Measurements from ENCODE around the gene TSPEAR.
A peak's percentile ranks its signal among the peaks of the same experiment; 100 is the strongest.

The TSPEAR gene

GRCh38 chr21:44456214-44456914 lies 255.0 kb downstream of the TSPEAR start:
- H3K27ac ChIP-seq (ENCODE audit: low read depth, low read length), result no peak overlapping the region
- peaks cover 8 to 17% of the 10 kb centered on the region in 2 donors for H3K4me1 ChIP-seq (ENCODE audit: control insufficient read depth in 1 of 2, insufficient read depth in 2 of 2, low read length in 2 of 2)
- H3K9ac ChIP-seq (ENCODE audit: low read depth in 1 of 2, low read length in 2 of 2), result no peak overlapping the region
- no peaks in the 10 kb centered on the region for H3K27me3 ChIP-seq (ENCODE audit: control insufficient read depth in 1 of 2, insufficient read depth in 2 of 2, low read length in 2 of 2)
- H3K4me3 ChIP-seq (ENCODE audit: low read depth in 1 of 2, low read length in 2 of 2), result peak overlapping the region; percentile 60 to 61
- H3K36me3 ChIP-seq (ENCODE audit: control insufficient read depth in 1 of 2, insufficient read depth in 2 of 2, low read length in 2 of 2), result no peaks in the 10 kb centered on the region
- H3K9me3 ChIP-seq (ENCODE audit: control insufficient read depth in 1 of 2, low read length in 2 of 2), result peaks cover 0 to 5% of the 10 kb centered on the region in 2 donors

- Histone ChIP-seq H3K9ac (ENCODE audit: low read depth in 1 of 2, low read length in 2 of 2) (no peak overlapping the region), H3K36me3 (ENCODE audit: control insufficient read depth in 1 of 2, insufficient read depth in 2 of 2, low read length in 2 of 2) (no peaks in the 10 kb centered on the region), H3K9me3 (ENCODE audit: control insufficient read depth in 1 of 2, low read length in 2 of 2) (peaks cover 0 to 5% of the 10 kb centered on the region in 2 donors), H3K4me3 (ENCODE audit: low read depth in 1 of 2, low read length in 2 of 2) (peak overlapping the region; percentile 60 to 61), H3K27me3 (ENCODE audit: control insufficient read depth in 1 of 2, insufficient read depth in 2 of 2, low read length in 2 of 2) (no peaks in the 10 kb centered on the region), H3K4me1 (ENCODE audit: control insufficient read depth in 1 of 2, insufficient read depth in 2 of 2, low read length in 2 of 2) (peaks cover 8 to 17% of the 10 kb centered on the region in 2 donors), H3K27ac (ENCODE audit: low read depth, low read length) (no peak overlapping the region)
Observed at GRCh38 chr21:44455524-44456213, 255.7 kb downstream of the TSPEAR start.

GRCh38 chr21:44454747-44455523 lies 256.4 kb downstream of the TSPEAR start, which contains the start of gene LRRC3:
LRRC3 (plus strand) TSS chr21:44455510; CDS start chr21:44456645, 1,135 bp downstream.
- no peak within 1 kb of the TSS for H3K9ac ChIP-seq (ENCODE audit: low read depth in 1 of 2, low read length in 2 of 2)

GRCh38 chr21:44454058-44454457 lies 257.3 kb downstream of the TSPEAR start:
- no peak overlapping the region for H3K27ac ChIP-seq (ENCODE audit: low read depth, low read length)
- H3K9ac ChIP-seq (ENCODE audit: low read depth in 1 of 2, low read length in 2 of 2), result no peak overlapping the region
- H3K27me3 ChIP-seq (ENCODE audit: control insufficient read depth in 1 of 2, insufficient read depth in 2 of 2, low read length in 2 of 2), result peaks cover 0 to 7% of the 10 kb centered on the region in 2 donors
- no peaks in the 10 kb centered on the region for H3K36me3 ChIP-seq (ENCODE audit: control insufficient read depth in 1 of 2, insufficient read depth in 2 of 2, low read length in 2 of 2)
- peaks cover 8 to 17% of the 10 kb centered on the region in 2 donors for H3K4me1 ChIP-seq (ENCODE audit: control insufficient read depth in 1 of 2, insufficient read depth in 2 of 2, low read length in 2 of 2)
- H3K9me3 ChIP-seq (ENCODE audit: control insufficient read depth in 1 of 2, low read length in 2 of 2), result peaks cover 0 to 5% of the 10 kb centered on the region in 2 donors
- H3K4me3 ChIP-seq (ENCODE audit: low read depth in 1 of 2, low read length in 2 of 2), result no peak overlapping the region

More at GRCh38 chr21:44454747-44455523, 256.4 kb downstream of the TSPEAR start, which contains the start of gene LRRC3:
- Histone ChIP-seq H3K4me3 (ENCODE audit: low read depth in 1 of 2, low read length in 2 of 2) (peak within 1 kb of the TSS; percentile 60 to 61), H3K27me3 (ENCODE audit: control insufficient read depth in 1 of 2, insufficient read depth in 2 of 2, low read length in 2 of 2) (peaks cover 0 to 1% of the 10 kb centered on the region in 2 donors), H3K36me3 (ENCODE audit: control insufficient read depth in 1 of 2, insufficient read depth in 2 of 2, low read length in 2 of 2) (no peaks in the 10 kb centered on the region), H3K4me1 (ENCODE audit: control insufficient read depth in 1 of 2, insufficient read depth in 2 of 2, low read length in 2 of 2) (peaks cover 8 to 17% of the 10 kb centered on the region in 2 donors), H3K27ac (ENCODE audit: low read depth, low read length) (no peak within 1 kb of the TSS), H3K9me3 (ENCODE audit: control insufficient read depth in 1 of 2, low read length in 2 of 2) (peaks cover 0 to 5% of the 10 kb centered on the region in 2 donors)

GRCh38 chr21:44453120-44453519 lies 258.3 kb downstream of the TSPEAR start:
- Histone ChIP-seq H3K9ac (ENCODE audit: low read depth in 1 of 2, low read length in 2 of 2) (no peak overlapping the region), H3K4me3 (ENCODE audit: low read depth in 1 of 2, low read length in 2 of 2) (no peak overlapping the region), H3K27ac (ENCODE audit: low read depth, low read length) (no peak overlapping the region), H3K27me3 (ENCODE audit: control insufficient read depth in 1 of 2, insufficient read depth in 2 of 2, low read length in 2 of 2) (peaks cover 0 to 13% of the 10 kb centered on the region in 2 donors), H3K36me3 (ENCODE audit: control insufficient read depth in 1 of 2, insufficient read depth in 2 of 2, low read length in 2 of 2) (no peaks in the 10 kb centered on the region), H3K4me1 (ENCODE audit: control insufficient read depth in 1 of 2, insufficient read depth in 2 of 2, low read length in 2 of 2) (peaks cover 8 to 17% of the 10 kb centered on the region in 2 donors), H3K9me3 (ENCODE audit: control insufficient read depth in 1 of 2, low read length in 2 of 2) (peaks cover 0 to 5% of the 10 kb centered on the region in 2 donors)

DNA sequence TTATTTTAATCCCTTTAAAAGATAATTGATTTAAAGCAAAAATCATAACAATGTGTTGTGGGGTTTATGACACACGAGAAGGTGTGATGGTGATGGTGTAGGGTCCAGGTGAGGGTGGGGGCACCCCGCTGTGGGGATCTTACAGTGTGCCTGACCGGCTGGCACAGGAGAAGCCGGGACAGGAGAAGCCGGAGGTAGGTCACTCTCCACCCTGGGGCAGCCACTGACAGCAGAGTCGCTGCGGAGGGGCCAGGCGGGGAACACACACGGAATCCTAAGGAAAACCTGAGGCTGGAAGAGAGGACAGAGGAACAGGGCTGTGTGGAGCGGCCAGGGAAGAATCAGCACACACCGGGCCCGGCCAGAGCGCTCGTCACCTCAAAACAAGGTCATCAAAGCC lies 260.4 kb downstream of the TSPEAR start:
- no peaks in the 10 kb centered on the region for H3K36me3 ChIP-seq (ENCODE audit: control insufficient read depth in 1 of 2, insufficient read depth in 2 of 2, low read length in 2 of 2)
- H3K4me3 ChIP-seq (ENCODE audit: low read depth in 1 of 2, low read length in 2 of 2), result no peak overlapping the region
- peaks cover 0 to 5% of the 10 kb centered on the region in 2 donors for H3K9me3 ChIP-seq (ENCODE audit: control insufficient read depth in 1 of 2, low read length in 2 of 2)
- H3K27ac ChIP-seq (ENCODE audit: low read depth, low read length), result no peak overlapping the region
- peaks cover 0 to 1% of the 10 kb centered on the region in 2 donors for H3K4me1 ChIP-seq (ENCODE audit: control insufficient read depth in 1 of 2, insufficient read depth in 2 of 2, low read length in 2 of 2)
- H3K27me3 ChIP-seq (ENCODE audit: control insufficient read depth in 1 of 2, insufficient read depth in 2 of 2, low read length in 2 of 2), result peaks cover 0 to 13% of the 10 kb centered on the region in 2 donors
- no peak overlapping the region for H3K9ac ChIP-seq (ENCODE audit: low read depth in 1 of 2, low read length in 2 of 2)

- Histone ChIP-seq H3K27ac (ENCODE audit: low read depth, low read length) (no peak overlapping the region), H3K9ac (ENCODE audit: low read depth in 1 of 2, low read length in 2 of 2) (no peak overlapping the region), H3K36me3 (ENCODE audit: control insufficient read depth in 1 of 2, insufficient read depth in 2 of 2, low read length in 2 of 2) (no peaks in the 10 kb centered on the region), H3K9me3 (ENCODE audit: control insufficient read depth in 1 of 2, low read length in 2 of 2) (peaks cover 0 to 5% of the 10 kb centered on the region in 2 donors), H3K4me3 (ENCODE audit: low read depth in 1 of 2, low read length in 2 of 2) (no peak overlapping the region), H3K27me3 (ENCODE audit: control insufficient read depth in 1 of 2, insufficient read depth in 2 of 2, low read length in 2 of 2) (peaks cover 0 to 13% of the 10 kb centered on the region in 2 donors), H3K4me1 (ENCODE audit: control insufficient read depth in 1 of 2, insufficient read depth in 2 of 2, low read length in 2 of 2) (no peaks in the 10 kb centered on the region)
Observed at GRCh38 chr21:44450402-44450801, 261.0 kb downstream of the TSPEAR start.

DNA sequence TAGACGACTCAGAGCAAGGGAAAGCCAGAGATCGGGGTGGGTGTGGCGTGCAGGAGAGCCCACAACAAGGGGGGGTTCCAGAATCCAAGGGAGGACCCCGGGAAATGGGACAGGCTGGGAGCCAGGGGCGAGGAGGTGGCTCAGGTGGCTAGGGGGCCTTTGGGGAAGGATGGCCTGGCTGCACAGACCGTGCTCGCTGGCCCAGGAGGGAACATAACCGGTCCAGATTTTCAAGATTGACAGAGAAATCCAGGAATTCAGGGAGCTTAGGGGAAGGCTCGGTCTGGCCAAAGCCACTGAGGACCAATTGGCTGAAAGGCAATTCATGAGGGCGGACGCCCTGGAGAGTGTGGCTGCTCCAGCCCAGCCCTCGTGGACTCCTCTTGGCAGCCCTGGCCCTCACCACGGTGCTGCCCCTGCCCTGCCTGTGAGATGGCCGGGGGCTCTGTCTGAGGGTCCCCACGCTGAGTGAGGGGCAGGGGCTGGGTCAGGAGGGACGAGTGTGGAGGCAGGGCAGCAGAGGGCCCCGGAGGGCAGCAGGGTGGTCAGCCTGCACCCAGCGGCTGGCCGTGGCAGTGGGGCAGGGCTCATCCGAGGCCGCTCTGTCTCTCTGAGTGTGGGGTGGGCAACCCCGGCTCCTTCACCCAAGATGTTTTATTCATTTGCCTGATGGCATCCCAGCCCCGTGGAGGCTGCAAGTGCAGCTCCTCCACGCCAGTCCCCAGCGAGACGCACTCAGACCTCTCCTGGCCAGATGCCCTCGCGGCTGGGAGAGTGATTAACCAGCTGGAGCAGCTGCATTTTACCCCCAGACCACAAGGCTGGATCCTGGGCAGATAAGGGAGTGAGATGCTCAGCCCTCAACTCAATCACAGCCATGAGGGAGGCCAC lies 261.7 kb downstream of the TSPEAR start:
- Histone ChIP-seq H3K27ac (ENCODE audit: low read depth, low read length) (no peak overlapping the region), H3K36me3 (ENCODE audit: control insufficient read depth in 1 of 2, insufficient read depth in 2 of 2, low read length in 2 of 2) (no peaks in the 10 kb centered on the region), H3K9me3 (ENCODE audit: control insufficient read depth in 1 of 2, low read length in 2 of 2) (peaks cover 0 to 5% of the 10 kb centered on the region in 2 donors), H3K4me1 (ENCODE audit: control insufficient read depth in 1 of 2, insufficient read depth in 2 of 2, low read length in 2 of 2) (no peaks in the 10 kb centered on the region), H3K9ac (ENCODE audit: low read depth in 1 of 2, low read length in 2 of 2) (no peak overlapping the region), H3K27me3 (ENCODE audit: control insufficient read depth in 1 of 2, insufficient read depth in 2 of 2, low read length in 2 of 2) (peaks cover 0 to 13% of the 10 kb centered on the region in 2 donors), H3K4me3 (ENCODE audit: low read depth in 1 of 2, low read length in 2 of 2) (no peak overlapping the region)

- Histone ChIP-seq H3K4me1 (ENCODE audit: control insufficient read depth in 1 of 2, insufficient read depth in 2 of 2, low read length in 2 of 2) (no peaks in the 10 kb centered on the region), H3K27me3 (ENCODE audit: control insufficient read depth in 1 of 2, insufficient read depth in 2 of 2, low read length in 2 of 2) (peaks cover 0 to 13% of the 10 kb centered on the region in 2 donors), H3K36me3 (ENCODE audit: control insufficient read depth in 1 of 2, insufficient read depth in 2 of 2, low read length in 2 of 2) (no peaks in the 10 kb centered on the region), H3K9ac (ENCODE audit: low read depth in 1 of 2, low read length in 2 of 2) (no peak overlapping the region), H3K4me3 (ENCODE audit: low read depth in 1 of 2, low read length in 2 of 2) (no peak overlapping the region), H3K9me3 (ENCODE audit: control insufficient read depth in 1 of 2, low read length in 2 of 2) (no peaks in the 10 kb centered on the region), H3K27ac (ENCODE audit: low read depth, low read length) (no peak overlapping the region)
Observed at GRCh38 chr21:44448651-44449131, 262.7 kb downstream of the TSPEAR start.
